Dermis microvascular lymphatic vessel endothelial cell (primary cell): Measurements from ENCODE around the gene FN3KRP. TPM values are rescaled to one million over a fixed set of nuclear protein-coding genes. Genes with fewer than 3 reads are reported as not detected.

Experiments
- DNase-seq, 2 donors: peaks; one replicate each; pipeline versions ENCODE4 v3.0.0 to v3.0.0-alpha.2; 2010; ENCODE audit warnings: low read depth in 2 of 2
- total RNA-seq: library from RNA; depleted of rRNA; stranded (reverse); fragments of >200 nt; gene quantifications from 2 replicates; pipeline ENCODE4 v1.2.1, GENCODE V29; 2014

The FN3KRP gene
- total RNA-seq, 1 donor from 2014 or later = 16.7 TPM

DNA sequence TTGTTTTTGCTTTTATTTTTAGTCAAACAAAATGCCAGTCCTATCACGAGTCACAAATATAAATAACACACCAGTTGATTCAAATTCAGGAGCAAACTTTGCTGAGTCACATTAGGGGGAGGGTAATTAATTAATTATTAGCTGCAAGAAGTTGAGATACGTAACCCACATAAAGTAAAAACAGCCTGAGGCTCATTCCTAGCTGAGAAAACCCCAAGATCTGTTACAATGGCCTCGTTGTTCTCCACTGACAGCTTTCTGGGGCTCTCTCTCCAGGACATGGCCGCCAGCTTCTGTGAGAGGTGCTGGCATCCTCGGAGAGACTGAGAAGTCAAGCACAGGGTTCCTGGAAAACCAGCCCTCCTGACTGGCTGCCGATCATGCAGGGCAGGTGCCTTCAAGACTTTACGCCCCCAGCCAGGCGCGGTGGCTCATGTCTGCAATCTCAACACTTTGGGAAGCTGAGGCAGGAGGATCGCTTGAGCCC, 29.1 kb upstream of the FN3KRP start:
- no peak for DNase-seq

DNA sequence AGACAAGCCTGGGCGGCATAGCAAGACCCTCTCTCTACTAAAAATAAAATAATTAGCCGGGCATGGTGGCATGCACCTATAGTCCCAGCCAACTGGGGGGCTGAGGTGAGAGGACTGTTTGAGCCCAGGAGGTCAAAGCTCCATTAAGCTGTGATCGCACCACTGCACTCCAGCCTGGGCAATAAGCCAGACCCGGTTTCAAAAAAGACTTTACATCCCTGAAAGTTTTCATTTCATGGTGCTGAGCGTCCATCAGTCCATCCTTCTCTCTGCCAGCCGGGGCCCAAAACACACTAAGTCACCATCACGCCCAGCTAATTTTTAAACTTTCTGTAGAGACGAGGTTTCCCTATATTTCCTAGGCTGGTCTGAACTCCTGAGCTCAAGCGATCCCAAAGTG, 28.6 kb upstream of the FN3KRP start:
- DNase-seq = no peak

GRCh38 chr17:82689077-82689476, 27.4 kb upstream of the FN3KRP start:
- DNase-seq = no peak

GRCh38 chr17:82690786-82691489, 25.6 kb upstream of the FN3KRP start:
- DNase-seq = no peak

GRCh38 chr17:82691714-82692113, 24.8 kb upstream of the FN3KRP start:
- DNase-seq = no peak

DNA sequence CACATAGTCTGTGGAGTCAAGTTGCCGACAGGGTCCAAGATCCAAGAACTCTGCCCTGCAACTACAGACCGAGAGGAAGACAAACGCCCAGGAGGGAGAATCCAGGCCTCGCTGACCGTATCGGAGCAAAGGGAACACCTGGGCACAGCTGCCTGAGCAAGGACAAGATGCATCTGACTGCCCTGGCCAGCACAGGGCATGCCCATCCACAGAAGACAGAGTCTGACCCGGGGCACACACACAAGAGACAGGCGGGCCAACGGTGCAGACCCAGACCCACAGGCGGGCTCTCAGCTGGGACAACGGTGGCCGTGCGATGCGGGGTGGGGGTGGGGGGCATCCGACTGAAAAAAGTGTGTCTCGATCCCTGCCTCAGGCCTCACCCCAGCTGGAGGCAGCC, 24.2 kb upstream of the FN3KRP start:
- no peak for DNase-seq

- no peak for DNase-seq
These were observed 23.2 kb upstream of the FN3KRP start for GRCh38 chr17:82693168-82693867.

- no peak for DNase-seq
These were observed 21.9 kb upstream of the FN3KRP start for GRCh38 chr17:82694647-82695046.

DNA sequence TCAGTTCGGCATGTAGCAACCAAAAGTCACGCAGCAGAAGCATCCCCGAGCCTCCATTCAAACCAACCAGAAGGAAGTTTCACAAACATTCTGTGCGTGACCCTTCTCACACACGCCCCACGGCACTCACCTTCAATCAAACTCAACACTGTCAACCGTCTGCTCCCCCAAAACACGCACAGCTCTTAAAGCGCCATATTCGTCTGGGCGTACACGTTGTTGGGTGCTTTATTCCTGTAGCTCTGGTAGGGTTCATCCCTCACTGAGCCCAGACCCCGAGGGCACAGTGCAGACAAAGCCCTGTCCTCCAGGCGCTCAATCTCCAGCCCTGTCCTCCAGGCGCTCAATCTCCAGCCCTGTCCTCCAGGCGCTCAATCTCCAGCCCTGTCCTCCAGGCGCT, 20.2 kb upstream of the FN3KRP start:
- DNase-seq = no peak

DNA sequence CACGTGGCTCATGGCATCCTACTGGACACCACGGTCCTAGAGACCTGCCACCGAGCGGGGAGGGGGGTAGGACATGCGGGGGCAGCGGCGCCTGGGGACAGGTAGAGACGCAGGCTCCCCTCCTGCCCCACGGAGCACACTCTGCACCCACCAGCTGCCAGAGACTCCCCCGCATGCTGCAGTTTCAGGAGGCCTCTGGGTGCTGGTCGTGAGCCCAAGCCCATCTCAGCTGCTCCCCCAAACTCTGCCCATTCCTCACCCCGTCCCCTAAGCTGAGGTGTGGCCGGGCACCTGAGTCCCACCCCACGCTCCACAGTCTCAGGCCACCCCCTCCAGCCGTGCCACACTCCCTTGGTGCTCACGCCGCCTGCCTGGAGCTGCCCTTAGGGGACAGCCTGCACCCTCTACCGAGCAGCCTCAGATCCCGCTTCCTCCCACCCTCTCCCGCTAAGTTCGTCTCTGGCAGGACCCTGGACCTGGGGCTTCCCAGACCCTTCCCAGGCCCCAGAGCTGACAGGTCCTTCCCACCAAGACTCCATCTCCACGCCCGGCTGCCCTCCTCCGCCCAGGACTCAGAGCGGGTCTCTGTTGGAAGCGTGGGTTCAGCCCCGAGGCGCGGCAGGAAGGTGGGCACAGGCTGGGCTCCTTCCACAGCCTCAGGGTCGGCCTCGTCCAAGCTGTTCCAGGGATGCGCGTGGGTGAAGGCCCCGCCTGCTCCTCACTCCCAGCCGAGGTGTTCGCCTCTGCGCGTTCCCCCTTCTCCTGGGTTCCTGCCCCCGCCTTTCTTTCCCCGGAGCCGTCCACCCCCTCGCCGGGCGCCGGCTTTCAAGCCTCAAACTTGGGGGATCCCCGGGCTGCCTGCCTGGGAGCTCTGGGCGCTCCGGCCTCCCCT, 19.3 kb upstream of the FN3KRP start:
- no peak for DNase-seq

- no peak for DNase-seq
These were observed 18.8 kb upstream of the FN3KRP start for GRCh38 chr17:82697808-82698064.

DNA sequence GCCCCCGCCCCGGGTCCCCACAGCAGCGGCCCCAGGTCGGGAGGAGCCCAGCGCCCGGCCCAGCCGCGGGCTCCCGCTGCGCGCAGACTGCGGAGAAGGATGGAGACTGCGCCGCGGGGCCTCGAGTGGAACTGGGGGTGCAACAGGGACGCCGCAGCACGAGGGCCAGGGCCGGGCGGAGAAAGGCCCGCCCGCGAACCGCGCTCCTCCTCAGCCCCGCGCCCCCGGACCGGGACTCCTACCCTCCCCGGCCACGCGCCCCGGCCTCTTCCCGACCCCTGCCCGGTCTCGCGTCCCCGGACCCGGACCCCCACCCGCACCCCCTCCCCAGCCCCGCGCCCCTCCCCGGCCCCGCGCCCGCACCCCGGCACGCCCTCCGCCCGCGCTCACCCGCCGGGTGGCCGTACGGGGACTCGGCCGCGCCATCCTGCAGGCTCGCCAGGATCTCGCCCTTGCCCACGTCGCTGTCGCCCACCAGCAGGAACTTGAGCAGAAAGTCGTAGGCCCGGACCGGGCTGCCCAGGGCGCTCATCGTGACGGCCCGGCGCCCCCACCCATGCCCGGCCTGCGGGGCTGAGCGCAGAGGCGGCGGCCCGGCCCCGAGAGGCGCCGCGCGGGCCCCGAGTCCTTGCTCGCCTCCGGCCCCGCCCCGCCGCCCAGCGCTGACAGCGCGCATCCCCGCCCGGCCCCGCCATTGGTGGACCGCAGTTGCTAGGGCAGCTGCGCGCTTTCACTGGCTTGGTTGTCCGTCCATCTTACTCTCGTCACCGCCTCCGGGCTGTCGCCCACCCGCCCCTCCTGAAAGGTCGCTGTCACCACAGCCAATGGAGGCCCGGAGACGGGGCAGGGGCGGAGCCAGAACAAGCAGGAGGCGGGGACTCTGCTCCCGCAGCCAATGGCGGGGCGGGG, 18.2 kb upstream of the FN3KRP start, which contains the start of gene RAB40B:
Gene RAB40B, minus strand, starts transcription at position 634 of the 909 bp plus-strand sequence. Its CDS starts 102 bp downstream, at position 532.
- peak; percentile 97 to 99 for DNase-seq

- DNase-seq = no peak
These were observed 17.5 kb upstream of the FN3KRP start for GRCh38 chr17:82698974-82699442.

DNA sequence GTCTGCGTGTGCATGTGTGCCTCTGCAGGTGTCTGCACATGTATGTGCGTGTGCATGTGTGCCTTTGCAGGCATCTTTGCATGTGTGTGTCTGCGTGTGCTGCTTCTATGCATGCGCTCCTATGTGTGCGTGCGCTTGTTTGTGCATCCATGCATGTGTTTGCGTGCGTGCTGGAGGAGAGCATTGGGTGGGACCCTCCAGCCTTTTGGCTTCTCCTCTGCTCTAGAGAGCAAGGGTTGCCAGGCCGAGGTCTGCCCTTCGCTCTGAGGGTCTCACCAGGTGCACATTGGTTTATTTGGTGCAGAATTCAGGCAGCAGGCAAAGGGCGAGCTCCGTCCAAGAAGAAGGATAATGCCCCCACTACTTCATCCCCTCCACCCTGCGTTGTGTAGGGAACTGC, 17.0 kb upstream of the FN3KRP start:
- DNase-seq = no peak

DNA sequence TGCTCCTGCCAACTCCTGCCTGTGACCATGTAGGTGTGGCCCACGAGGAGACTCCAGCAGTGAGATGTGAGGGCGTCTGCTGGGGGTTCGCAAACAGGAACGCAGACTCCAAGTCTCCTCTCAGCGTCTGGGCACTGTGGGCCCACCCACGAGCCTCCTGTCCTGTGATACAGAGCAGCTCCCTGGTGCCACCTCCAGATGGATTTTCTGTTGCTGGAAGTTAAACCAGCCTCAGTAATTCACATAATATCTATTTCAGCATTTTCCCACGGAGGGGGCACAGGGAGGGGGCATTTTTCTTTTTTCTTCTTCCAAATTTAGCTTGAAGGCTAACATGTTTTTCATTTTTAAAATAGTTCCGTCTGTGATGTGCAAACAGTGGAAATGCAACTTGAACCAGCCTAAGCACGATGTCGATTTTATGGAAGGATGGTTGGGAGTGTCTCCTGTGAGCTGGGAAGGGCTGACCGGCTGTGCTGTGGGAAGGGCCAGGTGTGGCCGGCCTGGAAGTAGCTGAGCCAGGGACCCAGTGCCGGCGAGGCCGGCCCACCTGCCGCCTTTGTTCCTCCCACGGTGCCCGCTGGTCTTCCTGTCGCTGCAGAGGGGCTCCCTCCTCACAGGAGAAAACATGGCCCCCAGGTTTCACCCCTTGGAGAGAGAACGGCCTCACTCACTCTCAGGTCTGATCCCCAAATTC, 14.1 kb upstream of the FN3KRP start:
- no peak for DNase-seq

DNA sequence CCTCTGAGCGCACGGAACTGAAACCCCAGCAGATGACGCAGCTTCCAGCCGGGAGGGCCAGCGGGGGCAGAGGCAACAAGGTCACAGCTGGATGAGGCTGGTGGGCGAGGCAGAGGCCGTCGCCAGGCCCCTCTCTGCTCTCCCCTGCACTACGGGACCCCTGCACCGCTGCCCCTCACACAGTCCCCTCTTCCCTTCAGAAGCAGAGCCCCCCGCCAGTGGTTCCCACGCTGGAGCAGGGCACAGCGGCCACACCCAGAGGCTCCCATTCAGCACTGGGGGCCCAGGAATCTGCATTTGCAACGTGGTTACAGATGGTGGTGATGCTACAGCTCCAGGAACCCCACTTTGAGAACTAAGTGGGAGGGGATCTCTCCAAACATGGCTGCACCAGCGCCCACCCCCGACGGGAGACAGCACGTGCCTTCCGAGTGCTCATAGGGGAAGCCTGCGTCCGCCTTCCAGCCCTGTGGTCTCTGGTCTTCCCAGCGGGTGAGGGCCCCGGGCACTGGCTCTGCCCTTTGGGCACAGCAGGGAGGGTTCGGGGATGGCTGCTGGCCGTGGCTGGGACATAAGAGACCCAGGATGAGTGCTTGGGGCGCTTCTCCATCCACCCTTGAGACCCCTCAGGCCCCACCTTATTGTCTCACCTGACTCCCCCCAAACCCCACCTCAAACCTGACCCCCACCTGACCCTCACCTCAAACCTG, 13.3 kb upstream of the FN3KRP start:
- no peak for DNase-seq

DNA sequence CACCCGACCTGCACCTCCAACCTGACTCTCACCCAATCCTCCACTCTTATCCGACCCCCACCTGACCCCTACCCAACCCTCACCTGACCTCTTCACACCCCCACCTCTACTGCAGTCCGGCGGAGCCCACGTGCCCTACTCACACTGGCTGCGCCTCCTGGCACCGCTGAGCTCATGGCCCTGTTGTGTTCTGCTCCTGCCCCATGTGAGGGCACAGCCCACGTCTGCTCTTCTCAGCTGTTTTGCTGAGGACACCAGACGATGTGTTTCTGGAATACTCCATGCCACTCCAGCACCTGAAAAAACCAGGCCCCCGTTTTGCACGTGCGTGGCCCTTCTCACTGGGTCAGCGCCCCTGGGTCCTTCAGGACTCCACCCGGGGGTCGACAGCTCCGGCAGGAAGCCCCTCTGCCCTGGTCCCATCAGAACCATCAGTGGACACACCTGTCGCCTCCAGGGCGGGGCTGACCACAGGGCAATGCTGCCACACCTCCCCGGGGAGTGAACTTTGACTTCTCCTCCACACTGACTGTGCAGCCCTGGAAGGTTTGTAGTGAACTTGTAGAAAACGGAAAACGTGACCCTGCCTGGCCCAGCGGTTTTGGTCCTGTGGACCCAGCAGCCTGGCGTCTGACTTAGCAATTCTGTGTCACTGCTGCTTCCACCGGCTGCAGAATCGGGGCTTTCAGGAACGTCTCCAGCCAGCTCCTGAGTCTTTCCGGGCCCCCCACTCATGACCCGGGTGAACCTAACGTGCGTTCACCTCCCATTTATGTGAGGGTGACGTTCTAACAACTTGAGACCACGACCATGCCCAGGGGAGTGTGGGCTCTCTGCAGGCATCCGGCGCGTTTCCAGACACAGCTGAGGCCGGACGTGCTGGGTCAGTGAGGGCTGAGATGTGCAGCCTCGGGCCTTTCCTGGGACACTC, 12.3 kb upstream of the FN3KRP start:
- DNase-seq = no peak

GRCh38 chr17:82704886-82705285, 11.6 kb upstream of the FN3KRP start:
- DNase-seq = no peak

- no peak for DNase-seq
These were observed 10.8 kb upstream of the FN3KRP start for GRCh38 chr17:82705756-82706155.
